A549 treated with CpdA at 1 μM for 4 hours (cell line): ENCODE measurements around the gene GRM5. TPM values are rescaled to one million over a fixed set of nuclear protein-coding genes. Genes with fewer than 3 reads are reported as not detected.

Source experiments
- total RNA-seq: library from RNA; stranded (reverse); fragments of 200-300 nt; extraction: Qiagen RNA extraction; gene quantifications from 5 replicates; pipeline ENCODE4 v1.2.3, GENCODE V29; 2022; ENCODE audit warnings: low read depth

GRM5 gene
- 0.03 TPM in 1 of 5 replicates, not detected in the others for total RNA-seq

GRCh38 chr11:89065651-89066201 is at the start of gene GRM5:
Gene GRM5, minus strand, starts transcription at chr11:89065982. Its CDS starts 18,110 bp downstream, at chr11:89047872.

Other genes with a start within 250 kb of the GRM5 start
- gene TYR, start 111.9 kb upstream of the GRM5 start, total RNA-seq = not detected in 5 replicates